ENCODE data around the gene MAP3K14. TPM values are rescaled to one million over a fixed set of nuclear protein-coding genes. Genes with fewer than 3 reads are reported as not detected.
A peak's percentile ranks its signal among the peaks of the same experiment; 100 is the strongest.

Gene MAP3K14
- total and polyA plus RNA-seq, 12 donors, result 6.7 to 24.1 (median 12.6) TPM

DNA sequence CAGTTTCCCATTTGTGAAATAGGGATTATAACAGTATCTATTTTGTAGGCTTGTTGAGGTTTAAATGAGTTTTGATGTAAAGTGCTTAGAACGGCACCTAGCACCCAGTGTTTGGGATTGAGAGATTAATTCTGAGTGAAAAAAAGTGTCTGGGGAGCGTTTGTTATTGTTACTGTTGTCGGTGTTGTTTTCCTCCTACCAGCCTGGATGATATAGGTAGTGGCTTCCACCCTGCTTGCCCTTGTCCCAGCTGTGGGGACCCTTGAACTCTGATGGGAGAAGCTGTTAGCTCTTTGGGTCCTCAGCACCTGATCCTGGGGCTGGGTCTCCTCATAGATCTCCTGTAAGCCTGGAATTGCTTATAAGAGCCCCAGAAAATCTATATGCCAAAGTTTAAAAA, 90.2 kb downstream of the MAP3K14 start:
- TF ChIP-seq, protein P1, sequence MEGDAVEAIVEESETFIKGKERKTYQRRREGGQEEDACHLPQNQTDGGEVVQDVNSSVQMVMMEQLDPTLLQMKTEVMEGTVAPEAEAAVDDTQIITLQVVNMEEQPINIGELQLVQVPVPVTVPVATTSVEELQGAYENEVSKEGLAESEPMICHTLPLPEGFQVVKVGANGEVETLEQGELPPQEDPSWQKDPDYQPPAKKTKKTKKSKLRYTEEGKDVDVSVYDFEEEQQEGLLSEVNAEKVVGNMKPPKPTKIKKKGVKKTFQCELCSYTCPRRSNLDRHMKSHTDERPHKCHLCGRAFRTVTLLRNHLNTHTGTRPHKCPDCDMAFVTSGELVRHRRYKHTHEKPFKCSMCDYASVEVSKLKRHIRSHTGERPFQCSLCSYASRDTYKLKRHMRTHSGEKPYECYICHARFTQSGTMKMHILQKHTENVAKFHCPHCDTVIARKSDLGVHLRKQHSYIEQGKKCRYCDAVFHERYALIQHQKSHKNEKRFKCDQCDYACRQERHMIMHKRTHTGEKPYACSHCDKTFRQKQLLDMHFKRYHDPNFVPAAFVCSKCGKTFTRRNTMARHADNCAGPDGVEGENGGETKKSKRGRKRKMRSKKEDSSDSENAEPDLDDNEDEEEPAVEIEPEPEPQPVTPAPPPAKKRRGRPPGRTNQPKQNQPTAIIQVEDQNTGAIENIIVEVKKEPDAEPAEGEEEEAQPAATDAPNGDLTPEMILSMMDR (IDR thresholded peaks at IDR 0.05), result no peak
- no peaks in the 10 kb centered on the region for H3K27me3 ChIP-seq
- 81 to 90% methylated on average over 3 of the region's 3 CpGs for WGBS, 2 donors
- intact Hi-C loops (cut with DNase I), result loop anchor here in 4 of 10 donors (1.0 to 10.0 kb wide), 3 partner anchors 14 to 88 kb away; partner anchors contain the start of gene MAP3K14 (in 1 of the 4)
- H3K9me3 ChIP-seq, result no peaks in the 10 kb centered on the region
- peak overlapping the region in 8 of 10 donors; percentile 73 to 91 (median 81) for H3K27ac ChIP-seq
- H3K4me1 ChIP-seq, result peaks cover 28 to 90% (median 78%) of the 10 kb centered on the region in 9 donors
- peaks cover 0 to under 1% (median 0%) of the 10 kb centered on the region in 9 donors for H3K36me3 ChIP-seq
- DNase-seq (no peak), ATAC-seq (no peak)
- peak overlapping the region in 4 of 10 donors; percentile 10 to 70 (median 26) for H3K4me3 ChIP-seq

DNA sequence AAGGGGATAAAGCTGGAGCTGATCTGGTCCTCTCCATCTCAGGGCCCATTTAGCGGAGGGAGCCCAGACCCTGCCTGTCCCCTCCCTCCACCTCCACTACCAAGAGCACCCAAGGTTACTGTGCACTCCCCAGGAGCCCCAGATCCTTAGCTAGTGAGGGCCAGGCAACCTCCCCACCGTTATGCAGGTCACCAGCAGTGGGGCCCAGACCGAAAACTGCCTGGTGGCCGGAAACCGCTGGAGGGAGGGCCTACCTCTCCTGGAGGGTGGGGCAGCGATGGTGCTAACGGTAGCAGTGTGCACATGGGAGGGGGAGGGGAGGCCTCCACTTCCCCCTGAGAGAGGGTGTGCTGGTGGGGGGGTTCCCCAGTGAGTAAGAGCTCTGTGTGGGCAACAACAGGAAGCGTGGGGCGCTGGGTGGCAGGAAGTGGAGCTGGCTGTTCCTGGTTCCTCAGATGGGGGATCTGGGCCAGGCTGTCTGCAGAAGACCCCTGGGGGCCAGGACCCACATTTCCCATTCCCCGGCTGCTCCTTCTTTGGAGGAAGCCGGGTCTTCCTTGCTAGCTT, 90.8 kb downstream of the MAP3K14 start:
- ATAC-seq, result peak in 7 of 8 donors; percentile 5 to 45 (median 36)
- 60 to 71% methylated on average over 11 of the region's 11 CpGs for WGBS, 2 donors
- DNase-seq, result peak; percentile 71 to 72
- intact Hi-C loops (cut with DNase I), result loop anchor here in 4 of 10 donors (1.0 to 10.0 kb wide), 3 partner anchors 14 to 89 kb away; partner anchors contain the start of gene MAP3K14 (in 1 of the 4)
- peaks cover 30 to 88% (median 76%) of the 10 kb centered on the region in 9 donors for H3K4me1 ChIP-seq
- peak overlapping the region in 4 of 10 donors; percentile 1 to 70 (median 26) for H3K4me3 ChIP-seq
- H3K27ac ChIP-seq, result peak overlapping the region in 8 of 10 donors; percentile 73 to 91 (median 81)
- H3K9me3 ChIP-seq, result no peaks in the 10 kb centered on the region
- TF ChIP-seq, protein P1 (IDR thresholded peaks at IDR 0.05), result no peak
- H3K36me3 ChIP-seq, result no peaks in the 10 kb centered on the region
- no peaks in the 10 kb centered on the region for H3K27me3 ChIP-seq

DNA sequence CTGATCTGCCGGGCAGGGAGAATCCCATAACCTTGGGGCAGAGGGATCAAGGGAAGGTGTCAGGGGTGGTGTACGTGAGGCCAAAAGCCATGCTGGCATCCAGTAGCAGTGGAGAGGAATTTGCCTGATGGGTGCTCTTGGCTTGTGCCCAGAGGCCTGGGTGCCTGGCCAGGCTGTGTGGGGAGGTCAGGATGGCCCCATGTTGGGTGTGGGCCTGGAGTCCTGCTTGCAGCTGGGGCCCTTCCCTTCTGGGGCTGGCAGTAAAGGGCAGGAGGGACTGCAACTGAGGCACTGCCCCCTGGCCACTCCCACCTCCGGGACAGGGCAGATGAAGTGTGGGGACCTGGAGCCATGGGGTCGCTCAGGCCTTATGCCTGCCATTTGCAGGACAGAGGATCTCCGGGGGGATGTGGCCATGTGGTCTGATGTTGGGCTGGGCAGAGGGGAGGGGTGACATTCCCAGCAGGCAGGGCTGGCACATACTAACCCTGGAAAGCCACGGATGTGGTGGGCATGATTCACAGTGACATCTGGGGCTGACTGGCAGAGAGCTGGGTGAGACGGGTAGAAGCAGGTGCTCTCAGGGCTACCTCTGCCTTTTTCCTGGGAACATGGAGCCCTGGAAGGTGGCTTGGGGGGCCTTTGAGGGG, 91.6 kb downstream of the MAP3K14 start:
- peaks cover 30 to 86% (median 70%) of the 10 kb centered on the region in 9 donors for H3K4me1 ChIP-seq
- H3K36me3 ChIP-seq, result no peaks in the 10 kb centered on the region
- no peaks in the 10 kb centered on the region for H3K27me3 ChIP-seq
- no peaks in the 10 kb centered on the region for H3K9me3 ChIP-seq
- intact Hi-C loops (cut with DNase I), result loop anchor here in 3 of 10 donors (10.0 kb wide), 2 partner anchors 50 to 90 kb away; partner anchors contain the start of gene MAP3K14 (in 1 of the 3)
- no peak for DNase-seq
- H3K4me3 ChIP-seq, result peak overlapping the region in 4 of 10 donors; percentile 51 to 71 (median 70)
- ATAC-seq, result peak in 1 of 8 donors; percentile 4
- peak overlapping the region in 9 of 10 donors; percentile 10 to 91 (median 79) for H3K27ac ChIP-seq
- 67 to 72% methylated on average over 7 of the region's 7 CpGs for WGBS, 2 donors
- TF ChIP-seq, protein P1 (IDR thresholded peaks at IDR 0.05), result no peak

DNA sequence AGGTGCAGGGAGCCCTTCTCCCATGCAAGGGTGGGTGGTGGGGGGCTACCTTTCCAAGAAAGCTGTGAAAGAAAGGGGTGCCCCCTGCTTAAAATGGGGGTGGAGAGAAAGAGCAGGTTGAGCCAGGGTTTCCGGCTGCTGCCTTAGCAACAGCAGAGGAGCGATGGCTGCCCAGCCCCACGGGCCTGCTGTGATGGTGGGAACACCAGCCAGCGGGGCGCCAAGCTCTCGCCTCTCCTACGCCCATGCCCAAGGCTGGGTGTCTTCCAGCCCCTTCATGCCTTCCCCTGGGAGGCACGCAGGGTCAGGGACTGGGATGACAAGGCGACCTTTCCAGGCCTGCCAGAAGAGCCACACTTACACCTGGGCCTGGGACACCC, 92.2 kb downstream of the MAP3K14 start:
- TF ChIP-seq, protein P1 (IDR thresholded peaks at IDR 0.05), result no peak
- no peaks in the 10 kb centered on the region for H3K36me3 ChIP-seq
- H3K4me1 ChIP-seq, result peaks cover 30 to 86% (median 65%) of the 10 kb centered on the region in 9 donors
- H3K27me3 ChIP-seq, result no peaks in the 10 kb centered on the region
- 74 to 77% methylated on average over 9 of the region's 9 CpGs for WGBS, 2 donors
- no peaks in the 10 kb centered on the region for H3K9me3 ChIP-seq
- ATAC-seq (peak in 1 of 8 donors; percentile 3), DNase-seq (no peak)
- H3K4me3 ChIP-seq, result peak overlapping the region in 4 of 10 donors; percentile 51 to 71 (median 70)
- peak overlapping the region in 9 of 10 donors; percentile 10 to 91 (median 73) for H3K27ac ChIP-seq
- intact Hi-C loops (cut with DNase I), result loop anchor here in 5 of 10 donors (5.0 to 10.0 kb wide), 4 partner anchors 50 to 163 kb away; partner anchors contain the start of gene MAP3K14 (in 1 of the 5)
